ENCODE data around the gene KDSR. TPM values are rescaled to one million over a fixed set of nuclear protein-coding genes. Genes with fewer than 3 reads are reported as not detected.
A peak's percentile ranks its signal among the peaks of the same experiment; 100 is the strongest.

Gene KDSR
- total and polyA plus RNA-seq, 4 donors, result 11.3 to 37.2 (median 31.4) TPM

DNA sequence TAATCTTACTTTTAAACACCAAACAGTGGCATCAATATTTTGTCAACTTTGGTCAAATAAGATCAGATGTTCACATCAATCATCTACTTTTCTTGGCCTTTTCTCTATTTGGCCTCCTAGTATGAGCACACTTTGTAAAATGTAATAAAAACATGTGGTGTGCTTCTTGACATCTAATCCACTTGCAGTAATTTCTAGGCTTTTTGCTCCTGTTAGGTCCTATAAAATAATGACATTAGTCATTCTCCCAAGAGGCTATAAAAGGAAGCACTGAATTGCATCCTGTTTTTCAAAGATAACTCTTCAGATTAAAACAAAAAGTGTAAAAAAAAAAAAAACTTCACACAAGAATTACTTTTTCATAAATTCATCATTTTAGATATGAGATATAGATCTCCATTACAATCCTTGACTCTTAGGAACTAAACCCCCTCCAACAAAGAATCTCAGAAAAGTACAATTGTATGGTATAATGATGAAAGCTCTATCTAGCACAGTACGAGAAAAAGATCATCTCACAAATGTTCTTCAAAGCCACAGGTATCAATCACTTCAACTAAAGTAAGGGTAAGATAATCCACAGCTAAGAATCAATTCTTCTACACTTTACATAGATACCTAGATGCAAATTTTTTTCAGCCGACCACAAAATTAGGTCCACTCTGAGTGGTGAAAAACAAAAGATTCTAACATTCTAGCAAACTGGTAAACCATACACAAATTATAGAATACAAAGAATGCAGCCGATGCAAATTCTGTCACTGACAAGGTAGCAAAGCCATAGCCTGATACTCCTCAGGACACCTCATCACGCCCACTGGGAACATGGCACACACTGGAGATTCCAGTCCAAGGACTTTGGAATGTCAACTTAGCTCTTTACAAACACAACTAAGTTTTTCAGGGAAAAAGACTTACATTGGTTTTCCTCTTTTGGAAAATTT lies 50.1 kb downstream of the KDSR start:
- no peaks in the 10 kb centered on the region for H3K27me3 ChIP-seq (ENCODE audit: control insufficient read depth in 4 of 4, insufficient read depth in 4 of 4, low read length in 3 of 4)
- TF ChIP-seq HNF4A (conservative IDR thresholded peaks at IDR 0.05) (peak in 1 of 2 donors; percentile 6), RAD21 (IDR thresholded peaks at IDR 0.05) (no peak), EGR1 (IDR thresholded peaks at IDR 0.05; ENCODE audit: low read depth in 2 of 2) (no peak), HNF4G (IDR thresholded peaks at IDR 0.05) (no peak), FOXA1 (IDR thresholded peaks at IDR 0.05) (no peak)
- TF ChIP-seq, protein P1, sequence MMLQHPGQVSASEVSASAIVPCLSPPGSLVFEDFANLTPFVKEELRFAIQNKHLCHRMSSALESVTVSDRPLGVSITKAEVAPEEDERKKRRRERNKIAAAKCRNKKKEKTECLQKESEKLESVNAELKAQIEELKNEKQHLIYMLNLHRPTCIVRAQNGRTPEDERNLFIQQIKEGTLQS (IDR thresholded peaks at IDR 0.05), result no peak
- peak overlapping the region in 2 of 3 donors; percentile 34 to 91 for H3K4me3 ChIP-seq (ENCODE audit: low read depth in 1 of 3, low read length in 3 of 3)
- H3K9ac ChIP-seq (ENCODE audit: low read depth in 1 of 2, low read length in 2 of 2), result peak overlapping the region in 1 of 2 donors; percentile 35
- H3K4me1 ChIP-seq (ENCODE audit: control insufficient read depth in 4 of 4, insufficient read depth in 4 of 4, low read length in 3 of 4), result peaks cover 3 to 14% (median 10%) of the 10 kb centered on the region in 4 donors
- DNase-seq (ENCODE audit: low spot score), result no peak
- 76% methylated on average over 4 of the region's 4 CpGs for WGBS
- H3K9me3 ChIP-seq (ENCODE audit: control insufficient read depth in 4 of 4, low read length in 3 of 4), result no peaks in the 10 kb centered on the region
- peak overlapping the region in 1 of 2 donors; percentile 25 for H3K27ac ChIP-seq (ENCODE audit: low read depth in 1 of 2, low read length in 2 of 2)
- no peaks in the 10 kb centered on the region for H3K36me3 ChIP-seq (ENCODE audit: control insufficient read depth in 4 of 4, insufficient read depth in 3 of 4, low read depth in 1 of 4, low read length in 3 of 4)

DNA sequence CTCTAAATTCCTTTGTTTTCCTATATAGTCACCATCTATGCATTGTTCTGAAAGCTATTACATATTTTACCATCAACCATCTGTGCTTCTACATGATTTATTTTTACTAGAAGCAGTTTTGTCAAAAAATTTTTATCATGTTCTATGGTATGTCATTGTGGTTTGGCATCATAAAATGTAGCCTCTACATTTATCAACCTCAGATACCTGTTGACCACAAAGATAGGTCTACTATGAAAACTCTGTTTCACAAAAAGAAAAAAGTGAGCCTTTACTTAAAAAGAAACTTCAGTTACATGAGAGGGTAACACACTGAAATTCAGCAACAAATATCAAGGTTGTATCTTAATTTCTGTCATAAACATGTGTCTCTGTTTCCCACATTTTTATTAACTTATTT lies 51.1 kb downstream of the KDSR start:
- Histone ChIP-seq H3K36me3 (ENCODE audit: control insufficient read depth in 4 of 4, insufficient read depth in 3 of 4, low read depth in 1 of 4, low read length in 3 of 4) (no peaks in the 10 kb centered on the region), H3K27me3 (ENCODE audit: control insufficient read depth in 4 of 4, insufficient read depth in 4 of 4, low read length in 3 of 4) (no peaks in the 10 kb centered on the region), H3K27ac (ENCODE audit: low read depth in 1 of 2, low read length in 2 of 2) (no peak overlapping the region), H3K9ac (ENCODE audit: low read depth in 1 of 2, low read length in 2 of 2) (no peak overlapping the region), H3K4me3 (ENCODE audit: low read depth in 1 of 3, low read length in 3 of 3) (no peak overlapping the region), H3K4me1 (ENCODE audit: control insufficient read depth in 4 of 4, insufficient read depth in 4 of 4, low read length in 3 of 4) (peaks cover 3 to 11% (median 8%) of the 10 kb centered on the region in 4 donors), H3K9me3 (ENCODE audit: control insufficient read depth in 4 of 4, low read length in 3 of 4) (no peaks in the 10 kb centered on the region)
- no peak for DNase-seq (ENCODE audit: low spot score)
- TF ChIP-seq, protein P1 (IDR thresholded peaks at IDR 0.05), result no peak
- TF ChIP-seq FOXA2 (IDR thresholded peaks at IDR 0.05) (no peak), JUND (IDR thresholded peaks at IDR 0.05) (no peak), RAD21 (IDR thresholded peaks at IDR 0.05) (no peak), HNF4A (conservative IDR thresholded peaks at IDR 0.05) (no peak), GABPA (IDR thresholded peaks at IDR 0.05 in 1 of 2, conservative IDR thresholded peaks at IDR 0.05 in 1 of 2) (no peak), FOXA1 (IDR thresholded peaks at IDR 0.05) (no peak)

DNA sequence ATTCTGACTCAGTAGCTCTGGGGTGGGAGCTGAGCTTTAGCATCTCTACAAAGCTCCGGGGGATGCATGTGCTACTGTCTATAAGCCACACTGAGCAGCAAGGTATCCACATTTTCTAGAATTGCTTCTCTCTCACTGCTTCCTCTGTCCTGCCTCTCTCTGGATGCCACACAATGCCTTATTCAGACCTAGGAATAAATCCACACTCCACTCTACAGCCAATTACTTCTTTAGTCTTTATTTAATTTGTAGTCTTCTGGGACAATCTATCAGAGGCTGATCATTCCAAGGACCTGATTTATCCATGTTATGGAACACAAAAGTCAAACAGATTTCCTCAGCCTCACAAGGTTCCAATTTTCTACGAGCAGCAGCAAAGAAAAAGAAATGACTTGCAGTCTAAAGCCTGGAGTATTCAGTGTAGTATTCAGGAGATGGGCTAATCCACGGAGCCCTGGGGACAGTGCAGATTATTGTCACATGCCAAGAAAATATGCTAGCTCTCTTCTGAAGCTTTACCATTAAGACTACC lies 51.8 kb downstream of the KDSR start:
- WGBS, result 75% methylated on average over 3 of the region's 3 CpGs
- Histone ChIP-seq H3K36me3 (ENCODE audit: control insufficient read depth in 4 of 4, insufficient read depth in 3 of 4, low read depth in 1 of 4, low read length in 3 of 4) (no peaks in the 10 kb centered on the region), H3K9ac (ENCODE audit: low read depth in 1 of 2, low read length in 2 of 2) (peak overlapping the region in 1 of 2 donors; percentile 30), H3K4me3 (ENCODE audit: low read depth in 1 of 3, low read length in 3 of 3) (no peak overlapping the region), H3K27me3 (ENCODE audit: control insufficient read depth in 4 of 4, insufficient read depth in 4 of 4, low read length in 3 of 4) (no peaks in the 10 kb centered on the region), H3K4me1 (ENCODE audit: control insufficient read depth in 4 of 4, insufficient read depth in 4 of 4, low read length in 3 of 4) (peaks cover 3 to 9% (median 6%) of the 10 kb centered on the region in 4 donors), H3K9me3 (ENCODE audit: control insufficient read depth in 4 of 4, low read length in 3 of 4) (no peaks in the 10 kb centered on the region), H3K27ac (ENCODE audit: low read depth in 1 of 2, low read length in 2 of 2) (no peak overlapping the region)
- no peak for DNase-seq (ENCODE audit: low spot score)
- TF ChIP-seq, protein P1 (IDR thresholded peaks at IDR 0.05), result no peak
- TF ChIP-seq RAD21 (IDR thresholded peaks at IDR 0.05), result no peak
- TF ChIP-seq, protein P2, sequence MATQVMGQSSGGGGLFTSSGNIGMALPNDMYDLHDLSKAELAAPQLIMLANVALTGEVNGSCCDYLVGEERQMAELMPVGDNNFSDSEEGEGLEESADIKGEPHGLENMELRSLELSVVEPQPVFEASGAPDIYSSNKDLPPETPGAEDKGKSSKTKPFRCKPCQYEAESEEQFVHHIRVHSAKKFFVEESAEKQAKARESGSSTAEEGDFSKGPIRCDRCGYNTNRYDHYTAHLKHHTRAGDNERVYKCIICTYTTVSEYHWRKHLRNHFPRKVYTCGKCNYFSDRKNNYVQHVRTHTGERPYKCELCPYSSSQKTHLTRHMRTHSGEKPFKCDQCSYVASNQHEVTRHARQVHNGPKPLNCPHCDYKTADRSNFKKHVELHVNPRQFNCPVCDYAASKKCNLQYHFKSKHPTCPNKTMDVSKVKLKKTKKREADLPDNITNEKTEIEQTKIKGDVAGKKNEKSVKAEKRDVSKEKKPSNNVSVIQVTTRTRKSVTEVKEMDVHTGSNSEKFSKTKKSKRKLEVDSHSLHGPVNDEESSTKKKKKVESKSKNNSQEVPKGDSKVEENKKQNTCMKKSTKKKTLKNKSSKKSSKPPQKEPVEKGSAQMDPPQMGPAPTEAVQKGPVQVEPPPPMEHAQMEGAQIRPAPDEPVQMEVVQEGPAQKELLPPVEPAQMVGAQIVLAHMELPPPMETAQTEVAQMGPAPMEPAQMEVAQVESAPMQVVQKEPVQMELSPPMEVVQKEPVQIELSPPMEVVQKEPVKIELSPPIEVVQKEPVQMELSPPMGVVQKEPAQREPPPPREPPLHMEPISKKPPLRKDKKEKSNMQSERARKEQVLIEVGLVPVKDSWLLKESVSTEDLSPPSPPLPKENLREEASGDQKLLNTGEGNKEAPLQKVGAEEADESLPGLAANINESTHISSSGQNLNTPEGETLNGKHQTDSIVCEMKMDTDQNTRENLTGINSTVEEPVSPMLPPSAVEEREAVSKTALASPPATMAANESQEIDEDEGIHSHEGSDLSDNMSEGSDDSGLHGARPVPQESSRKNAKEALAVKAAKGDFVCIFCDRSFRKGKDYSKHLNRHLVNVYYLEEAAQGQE (IDR thresholded peaks at IDR 0.05), result no peak
- TF ChIP-seq, protein P3, sequence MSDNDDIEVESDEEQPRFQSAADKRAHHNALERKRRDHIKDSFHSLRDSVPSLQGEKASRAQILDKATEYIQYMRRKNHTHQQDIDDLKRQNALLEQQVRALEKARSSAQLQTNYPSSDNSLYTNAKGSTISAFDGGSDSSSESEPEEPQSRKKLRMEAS (IDR thresholded peaks at IDR 0.05), result no peak
- no peak for TF ChIP-seq EGR1 (IDR thresholded peaks at IDR 0.05; ENCODE audit: low read depth in 2 of 2)
- TF ChIP-seq, protein P4, sequence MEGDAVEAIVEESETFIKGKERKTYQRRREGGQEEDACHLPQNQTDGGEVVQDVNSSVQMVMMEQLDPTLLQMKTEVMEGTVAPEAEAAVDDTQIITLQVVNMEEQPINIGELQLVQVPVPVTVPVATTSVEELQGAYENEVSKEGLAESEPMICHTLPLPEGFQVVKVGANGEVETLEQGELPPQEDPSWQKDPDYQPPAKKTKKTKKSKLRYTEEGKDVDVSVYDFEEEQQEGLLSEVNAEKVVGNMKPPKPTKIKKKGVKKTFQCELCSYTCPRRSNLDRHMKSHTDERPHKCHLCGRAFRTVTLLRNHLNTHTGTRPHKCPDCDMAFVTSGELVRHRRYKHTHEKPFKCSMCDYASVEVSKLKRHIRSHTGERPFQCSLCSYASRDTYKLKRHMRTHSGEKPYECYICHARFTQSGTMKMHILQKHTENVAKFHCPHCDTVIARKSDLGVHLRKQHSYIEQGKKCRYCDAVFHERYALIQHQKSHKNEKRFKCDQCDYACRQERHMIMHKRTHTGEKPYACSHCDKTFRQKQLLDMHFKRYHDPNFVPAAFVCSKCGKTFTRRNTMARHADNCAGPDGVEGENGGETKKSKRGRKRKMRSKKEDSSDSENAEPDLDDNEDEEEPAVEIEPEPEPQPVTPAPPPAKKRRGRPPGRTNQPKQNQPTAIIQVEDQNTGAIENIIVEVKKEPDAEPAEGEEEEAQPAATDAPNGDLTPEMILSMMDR (IDR thresholded peaks at IDR 0.05; ENCODE audit: low read depth, low read length, missing input control), result no peak
- TF ChIP-seq SP1 (IDR thresholded peaks at IDR 0.05), result no peak
- no peak for TF ChIP-seq HNF4A (conservative IDR thresholded peaks at IDR 0.05)
- TF ChIP-seq NR2F2 (IDR thresholded peaks at IDR 0.05), result no peak
- TF ChIP-seq FOXA2 (IDR thresholded peaks at IDR 0.05), result no peak
- no peak for TF ChIP-seq HNF4G (IDR thresholded peaks at IDR 0.05)
- TF ChIP-seq FOXA1 (IDR thresholded peaks at IDR 0.05), result no peak
- no peak for TF ChIP-seq GABPA (IDR thresholded peaks at IDR 0.05 in 1 of 2, conservative IDR thresholded peaks at IDR 0.05 in 1 of 2)
- no peak for TF ChIP-seq YY1 (IDR thresholded peaks at IDR 0.05)
- TF ChIP-seq RXRA (IDR thresholded peaks at IDR 0.05), result no peak

All from liver (tissue), 9 donors.